HL-60 (cell line): ENCODE measurements around the gene DAND5.

Source experiments
- DNase-seq, 2 experiments: peaks; one replicate each; pipeline ENCODE4 v3.0.0-alpha.2; 2010 to 2020; ENCODE audit warnings: low read depth in 1 of 2, low spot score in 1 of 2
- H3K27ac ChIP-seq: fragments of 250-450 bp; sonication (Bioruptor Pico); replicated peaks from 2 replicates; pipeline ENCODE4 v1.5.1; 2020; ENCODE audit warnings: mild to moderate bottlenecking, moderate library complexity
- H3K27me3 ChIP-seq: fragments of 250-450 bp; sonication (Bioruptor Pico); 2 replicates; pipeline ENCODE4 v1.5.1; 2021; ENCODE audit warnings: mild to moderate bottlenecking, moderate library complexity; ENCODE audit not compliant: insufficient read depth, poor library complexity, severe bottlenecking
- H3K4me3 ChIP-seq: replicated peaks from 2 replicates; pipeline ENCODE4 v1.5.1; 2011; ENCODE audit warnings: mild to moderate bottlenecking, control low read depth, low read length; ENCODE audit not compliant: insufficient read depth
- GABPA ChIP-seq: IDR thresholded peaks from 2 replicates; pipeline ENCODE4 v1.6.1; 2012; ENCODE audit warnings: low read depth
- POLR2AphosphoS5 ChIP-seq: IDR thresholded peaks from 2 replicates; pipeline ENCODE4 v1.6.1; 2012; ENCODE audit warnings: low read depth
- SPI1 ChIP-seq: IDR thresholded peaks from 2 replicates; pipeline ENCODE4 v1.6.1; 2012; ENCODE audit warnings: low read depth, mild to moderate bottlenecking, borderline replicate concordance
- TF ChIP-seq, protein P1 (sequence below): IDR thresholded peaks from one replicate; pipeline ENCODE4 v1.5.1; 2011; ENCODE audit warnings: low read length, control low read depth, inconsistent platforms; ENCODE audit not compliant: insufficient read depth
- TF ChIP-seq, protein P2 (sequence below): IDR thresholded peaks from 2 replicates; pipeline ENCODE4 v1.6.1; 2012; ENCODE audit warnings: low read depth; ENCODE audit not compliant: insufficient replicate concordance

DAND5 gene

DNA sequence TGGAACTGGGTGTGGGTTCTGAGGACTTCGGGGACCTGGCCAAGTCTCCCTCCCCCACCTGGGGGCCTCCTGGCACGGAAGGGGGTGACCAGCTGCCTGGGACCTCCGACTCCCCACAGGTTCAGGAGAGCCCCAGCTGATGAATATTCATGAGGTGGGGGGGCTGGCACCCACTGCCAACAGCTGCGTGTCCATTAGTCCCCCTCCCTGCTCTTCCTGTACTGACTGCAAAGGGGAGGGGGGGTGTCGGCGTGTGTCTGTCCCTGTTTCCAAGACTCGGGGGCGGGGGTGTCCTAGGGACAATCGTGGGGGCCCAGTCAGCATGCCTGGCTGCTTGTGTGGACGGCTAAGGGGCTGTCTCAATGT is 15.3 kb downstream of the DAND5 start:
- Histone ChIP-seq H3K27me3 (peaks cover 11% of the 10 kb centered on the region), H3K27ac (no peak overlapping the region), H3K4me3 (no peak overlapping the region)
- DNase-seq, result no peak
- TF ChIP-seq GABPA (no peak), SPI1 (no peak), POLR2AphosphoS5 (no peak)
- TF ChIP-seq, protein P1, sequence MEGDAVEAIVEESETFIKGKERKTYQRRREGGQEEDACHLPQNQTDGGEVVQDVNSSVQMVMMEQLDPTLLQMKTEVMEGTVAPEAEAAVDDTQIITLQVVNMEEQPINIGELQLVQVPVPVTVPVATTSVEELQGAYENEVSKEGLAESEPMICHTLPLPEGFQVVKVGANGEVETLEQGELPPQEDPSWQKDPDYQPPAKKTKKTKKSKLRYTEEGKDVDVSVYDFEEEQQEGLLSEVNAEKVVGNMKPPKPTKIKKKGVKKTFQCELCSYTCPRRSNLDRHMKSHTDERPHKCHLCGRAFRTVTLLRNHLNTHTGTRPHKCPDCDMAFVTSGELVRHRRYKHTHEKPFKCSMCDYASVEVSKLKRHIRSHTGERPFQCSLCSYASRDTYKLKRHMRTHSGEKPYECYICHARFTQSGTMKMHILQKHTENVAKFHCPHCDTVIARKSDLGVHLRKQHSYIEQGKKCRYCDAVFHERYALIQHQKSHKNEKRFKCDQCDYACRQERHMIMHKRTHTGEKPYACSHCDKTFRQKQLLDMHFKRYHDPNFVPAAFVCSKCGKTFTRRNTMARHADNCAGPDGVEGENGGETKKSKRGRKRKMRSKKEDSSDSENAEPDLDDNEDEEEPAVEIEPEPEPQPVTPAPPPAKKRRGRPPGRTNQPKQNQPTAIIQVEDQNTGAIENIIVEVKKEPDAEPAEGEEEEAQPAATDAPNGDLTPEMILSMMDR, result no peak
- TF ChIP-seq, protein P2, sequence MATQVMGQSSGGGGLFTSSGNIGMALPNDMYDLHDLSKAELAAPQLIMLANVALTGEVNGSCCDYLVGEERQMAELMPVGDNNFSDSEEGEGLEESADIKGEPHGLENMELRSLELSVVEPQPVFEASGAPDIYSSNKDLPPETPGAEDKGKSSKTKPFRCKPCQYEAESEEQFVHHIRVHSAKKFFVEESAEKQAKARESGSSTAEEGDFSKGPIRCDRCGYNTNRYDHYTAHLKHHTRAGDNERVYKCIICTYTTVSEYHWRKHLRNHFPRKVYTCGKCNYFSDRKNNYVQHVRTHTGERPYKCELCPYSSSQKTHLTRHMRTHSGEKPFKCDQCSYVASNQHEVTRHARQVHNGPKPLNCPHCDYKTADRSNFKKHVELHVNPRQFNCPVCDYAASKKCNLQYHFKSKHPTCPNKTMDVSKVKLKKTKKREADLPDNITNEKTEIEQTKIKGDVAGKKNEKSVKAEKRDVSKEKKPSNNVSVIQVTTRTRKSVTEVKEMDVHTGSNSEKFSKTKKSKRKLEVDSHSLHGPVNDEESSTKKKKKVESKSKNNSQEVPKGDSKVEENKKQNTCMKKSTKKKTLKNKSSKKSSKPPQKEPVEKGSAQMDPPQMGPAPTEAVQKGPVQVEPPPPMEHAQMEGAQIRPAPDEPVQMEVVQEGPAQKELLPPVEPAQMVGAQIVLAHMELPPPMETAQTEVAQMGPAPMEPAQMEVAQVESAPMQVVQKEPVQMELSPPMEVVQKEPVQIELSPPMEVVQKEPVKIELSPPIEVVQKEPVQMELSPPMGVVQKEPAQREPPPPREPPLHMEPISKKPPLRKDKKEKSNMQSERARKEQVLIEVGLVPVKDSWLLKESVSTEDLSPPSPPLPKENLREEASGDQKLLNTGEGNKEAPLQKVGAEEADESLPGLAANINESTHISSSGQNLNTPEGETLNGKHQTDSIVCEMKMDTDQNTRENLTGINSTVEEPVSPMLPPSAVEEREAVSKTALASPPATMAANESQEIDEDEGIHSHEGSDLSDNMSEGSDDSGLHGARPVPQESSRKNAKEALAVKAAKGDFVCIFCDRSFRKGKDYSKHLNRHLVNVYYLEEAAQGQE, result no peak

DNA sequence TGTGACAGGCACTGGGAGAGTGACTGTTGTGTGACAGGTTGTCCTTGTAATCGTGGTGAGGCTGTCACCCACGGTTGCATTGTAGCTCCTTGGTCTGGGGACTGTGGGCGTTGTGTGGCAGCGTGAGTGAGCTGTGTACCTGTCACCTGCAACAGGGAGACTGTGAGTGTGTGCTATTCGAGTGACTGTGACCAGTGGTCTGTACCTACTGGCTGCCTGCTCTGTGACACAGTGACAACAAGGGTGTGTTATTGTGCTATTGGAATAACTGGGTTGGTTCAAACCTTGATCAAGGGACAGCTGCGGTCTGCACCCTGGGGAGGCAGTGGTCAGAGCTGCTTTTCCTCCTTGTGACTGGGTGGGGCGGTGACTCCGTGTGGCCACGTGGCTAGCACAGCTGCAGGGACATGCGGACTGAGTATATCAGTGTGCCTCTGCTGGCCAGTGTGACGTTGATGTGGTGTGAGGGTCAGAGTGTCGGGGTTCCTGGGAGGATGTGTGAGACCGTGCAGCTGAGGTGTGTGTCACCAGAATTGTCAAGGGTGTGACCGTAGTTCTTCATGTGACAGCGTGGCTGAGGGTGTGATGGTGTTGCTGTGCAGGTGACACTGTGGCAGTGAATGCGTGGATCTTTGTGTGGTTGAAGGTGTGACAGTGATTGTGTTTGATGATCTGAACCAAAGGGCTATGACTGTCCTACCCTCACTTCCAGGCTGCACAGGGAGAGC is 15.8 kb downstream of the DAND5 start:
- no peak for TF ChIP-seq SPI1
- TF ChIP-seq GABPA, result no peak
- no peak for TF ChIP-seq POLR2AphosphoS5
- TF ChIP-seq, protein P2, result no peak
- TF ChIP-seq, protein P1, result no peak
- Histone ChIP-seq H3K27ac (no peak overlapping the region), H3K4me3 (no peak overlapping the region), H3K27me3 (peaks cover 11% of the 10 kb centered on the region)
- DNase-seq, result no peak

DNA sequence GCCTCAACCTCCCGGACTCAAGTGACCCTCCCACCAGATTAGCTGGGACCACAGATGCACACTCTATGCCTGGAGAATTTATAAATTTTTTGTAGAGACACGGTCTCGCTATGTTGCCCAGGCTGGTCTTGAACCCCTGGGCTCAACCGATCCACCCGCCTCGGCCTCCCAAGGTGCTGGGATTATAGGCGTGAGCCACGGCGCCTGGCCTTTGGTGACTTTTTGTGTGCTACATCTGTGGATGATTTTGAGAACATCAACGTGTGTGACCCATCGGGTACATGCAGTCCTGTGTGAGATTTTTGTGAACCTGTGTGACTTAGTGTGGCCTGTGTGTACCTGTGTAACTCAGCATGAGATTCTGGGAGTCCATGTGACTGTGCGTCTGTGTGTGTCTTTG is 17.4 kb downstream of the DAND5 start:
- TF ChIP-seq GABPA (no peak), SPI1 (no peak), POLR2AphosphoS5 (no peak)
- TF ChIP-seq, protein P2, result no peak
- TF ChIP-seq, protein P1, result no peak
- H3K27me3 ChIP-seq, result peaks cover 11% of the 10 kb centered on the region
- H3K4me3 ChIP-seq, result no peak overlapping the region
- DNase-seq, result no peak
- no peak overlapping the region for H3K27ac ChIP-seq
